ENCODE measurements around the gene ATAT1.
A peak's percentile ranks its signal among the peaks of the same experiment; 100 is the strongest.

The ATAT1 gene

DNA sequence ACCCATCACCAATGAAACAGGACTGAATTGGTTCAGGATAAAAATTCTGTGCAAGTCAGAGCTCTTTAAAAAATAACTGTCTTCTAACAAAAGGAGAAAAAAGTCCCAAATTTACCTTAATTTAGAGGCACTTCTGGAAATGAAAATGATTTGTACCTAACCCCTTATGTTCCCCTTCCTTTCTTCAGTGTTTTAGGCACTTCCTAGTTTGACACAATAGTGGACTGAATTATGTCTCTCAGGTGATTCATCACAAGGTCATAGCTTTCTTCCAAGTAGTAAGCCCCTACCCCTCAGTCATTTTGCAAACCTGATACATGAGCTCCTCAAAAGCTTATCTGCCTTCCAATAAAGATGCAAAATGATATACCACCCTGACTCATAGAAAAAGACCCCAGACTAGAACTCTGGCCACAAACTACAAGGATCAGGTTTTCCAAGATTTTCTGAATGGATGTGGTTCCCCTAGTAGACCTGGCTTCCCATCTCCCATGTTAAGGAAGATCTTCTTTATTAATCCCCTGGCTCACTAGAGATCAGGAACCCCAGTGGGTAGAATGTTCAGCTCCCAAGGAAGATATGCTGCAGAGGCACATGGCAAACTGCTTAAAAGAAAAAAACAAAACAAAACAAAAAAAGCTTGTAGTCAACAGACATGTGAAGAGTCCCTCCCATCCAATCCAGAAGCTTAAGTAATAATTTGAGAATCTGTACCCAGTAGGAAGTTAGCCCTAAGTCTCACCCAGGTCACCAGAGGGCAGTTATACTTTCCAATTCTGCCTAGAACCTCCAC, 13.2 kb upstream of the ATAT1 start:
- no peak for DNase-seq (ENCODE audit: low spot score)

DNA sequence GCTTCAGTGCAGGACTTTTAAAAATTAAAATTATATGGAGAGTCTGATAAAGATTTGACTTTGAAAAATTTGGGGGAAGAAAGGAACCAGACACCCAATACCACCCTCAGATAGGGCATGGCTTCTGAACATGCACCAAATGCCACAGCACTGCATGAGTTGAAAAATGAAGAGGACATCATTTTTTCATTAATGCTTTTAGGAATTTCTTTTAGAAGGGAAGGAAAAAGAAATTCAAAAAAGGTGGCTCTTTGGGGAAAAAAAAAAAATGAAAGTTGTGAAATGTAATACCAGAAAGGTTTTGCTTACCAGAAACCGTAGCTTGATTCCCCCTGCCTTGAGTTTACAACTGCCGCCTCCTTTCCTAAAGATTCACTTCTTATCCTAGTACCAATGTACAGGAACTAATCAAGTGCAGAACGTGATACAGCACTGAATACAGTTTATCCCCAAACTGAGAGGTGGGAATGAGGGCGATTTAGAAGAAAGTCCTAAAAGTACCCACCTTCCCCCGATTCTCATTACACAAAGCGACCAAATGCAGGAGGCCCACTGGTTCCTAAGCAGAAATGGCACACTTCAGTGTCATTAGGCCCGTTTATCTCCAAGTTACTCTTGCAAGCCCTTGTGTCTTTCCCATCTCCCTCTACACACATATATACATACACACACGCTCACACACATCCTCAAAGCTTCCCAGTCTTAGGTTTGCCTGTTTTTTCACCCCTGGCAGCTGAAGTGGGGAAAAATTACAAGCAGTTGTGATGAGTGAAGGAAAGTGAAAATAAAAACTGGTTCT, 12.4 kb upstream of the ATAT1 start:
- DNase-seq (ENCODE audit: low spot score) = no peak

DNA sequence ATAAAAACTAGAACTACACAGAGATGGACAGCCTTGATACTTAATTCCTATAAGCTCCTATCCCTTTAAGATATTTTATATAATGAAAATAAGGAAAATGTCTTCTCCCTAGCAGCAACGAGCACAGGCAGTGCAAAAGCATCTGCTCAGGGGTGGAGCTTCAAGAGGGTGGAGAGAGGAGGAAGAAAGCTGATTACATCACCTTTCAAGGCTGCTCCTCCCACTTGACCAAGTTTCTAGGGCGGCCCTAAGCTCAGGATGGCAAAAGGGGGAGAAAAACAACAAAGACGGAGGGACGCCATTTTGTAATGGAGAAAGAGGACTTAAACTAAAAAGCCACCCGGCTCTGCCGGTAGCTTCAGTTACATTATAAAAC, 11.8 kb upstream of the ATAT1 start:
- peak; percentile 97 for DNase-seq (ENCODE audit: low spot score)

DNA sequence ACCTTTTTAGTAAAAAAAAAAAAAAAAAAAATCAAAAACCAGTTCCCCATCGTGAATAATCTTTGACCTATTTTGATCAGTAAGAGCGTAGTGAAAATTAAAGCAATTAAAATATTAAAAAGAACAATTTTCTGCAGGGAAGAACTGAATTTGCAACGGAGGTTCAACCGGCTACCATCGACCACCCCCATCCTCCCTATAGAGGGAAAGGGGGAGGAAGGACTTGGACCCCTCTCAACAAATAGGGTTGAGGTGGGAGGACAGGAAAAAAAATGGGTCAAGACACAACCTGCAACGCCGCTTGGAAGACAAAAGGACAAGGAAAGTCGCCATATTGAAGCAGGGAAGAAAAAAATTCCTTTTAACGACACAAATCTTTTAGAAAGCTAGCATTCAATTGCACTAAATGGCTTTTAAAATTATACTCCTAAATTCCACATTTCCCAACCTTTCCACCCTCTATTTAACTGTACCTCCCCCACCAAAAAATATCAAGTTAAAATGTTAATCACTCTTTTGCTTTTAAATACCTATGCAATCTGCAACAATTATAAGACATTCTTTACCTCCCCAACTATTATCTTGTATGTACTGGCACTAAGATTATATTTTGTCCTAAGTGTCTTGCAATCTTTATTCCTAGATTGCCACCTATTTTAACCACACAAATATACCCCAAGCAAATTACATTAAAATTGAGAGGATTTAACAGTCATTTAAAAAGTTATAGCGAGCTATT, 11.3 kb upstream of the ATAT1 start:
- no peak for DNase-seq (ENCODE audit: low spot score)

DNA sequence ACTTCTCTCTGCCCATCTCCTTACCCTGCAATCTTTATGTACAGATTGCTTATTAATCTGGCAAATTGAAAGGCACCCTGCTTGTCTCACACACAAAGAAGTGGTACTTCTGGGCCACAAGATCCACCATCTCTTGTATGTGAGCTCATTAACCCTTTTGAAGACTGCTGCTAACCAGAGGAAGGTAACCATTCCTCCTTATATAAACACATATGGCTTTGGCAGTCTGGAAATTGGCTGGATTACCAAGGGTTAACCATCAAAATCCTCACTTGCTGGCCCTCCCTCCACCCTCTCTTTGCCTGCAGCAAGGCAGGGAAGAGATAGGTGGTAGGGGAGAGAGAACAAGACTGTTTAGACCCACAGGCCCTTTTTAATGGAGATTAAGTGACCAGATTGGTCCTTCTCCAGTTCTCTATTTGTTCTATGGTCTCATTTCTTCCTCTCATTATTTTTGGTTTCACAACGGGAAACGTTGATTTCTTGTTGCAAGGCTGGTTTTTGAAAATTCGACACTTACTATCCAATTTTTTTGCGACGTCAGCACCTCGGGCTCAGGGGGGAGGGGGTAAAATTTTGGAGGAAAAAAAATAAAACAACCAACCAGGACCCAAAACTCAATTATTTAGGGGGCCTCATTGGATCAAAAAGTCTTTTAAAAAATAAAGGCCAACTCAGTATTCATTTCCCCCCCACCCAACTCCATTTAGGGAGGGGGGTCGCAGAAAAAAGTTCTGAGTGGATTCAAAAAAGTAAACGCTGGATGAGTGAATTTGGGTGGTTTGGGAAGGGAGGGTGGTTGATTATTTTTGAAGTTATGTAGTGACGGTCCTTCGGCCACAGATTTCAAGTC, 10.5 kb upstream of the ATAT1 start:
- no peak for DNase-seq (ENCODE audit: low spot score)

DNA sequence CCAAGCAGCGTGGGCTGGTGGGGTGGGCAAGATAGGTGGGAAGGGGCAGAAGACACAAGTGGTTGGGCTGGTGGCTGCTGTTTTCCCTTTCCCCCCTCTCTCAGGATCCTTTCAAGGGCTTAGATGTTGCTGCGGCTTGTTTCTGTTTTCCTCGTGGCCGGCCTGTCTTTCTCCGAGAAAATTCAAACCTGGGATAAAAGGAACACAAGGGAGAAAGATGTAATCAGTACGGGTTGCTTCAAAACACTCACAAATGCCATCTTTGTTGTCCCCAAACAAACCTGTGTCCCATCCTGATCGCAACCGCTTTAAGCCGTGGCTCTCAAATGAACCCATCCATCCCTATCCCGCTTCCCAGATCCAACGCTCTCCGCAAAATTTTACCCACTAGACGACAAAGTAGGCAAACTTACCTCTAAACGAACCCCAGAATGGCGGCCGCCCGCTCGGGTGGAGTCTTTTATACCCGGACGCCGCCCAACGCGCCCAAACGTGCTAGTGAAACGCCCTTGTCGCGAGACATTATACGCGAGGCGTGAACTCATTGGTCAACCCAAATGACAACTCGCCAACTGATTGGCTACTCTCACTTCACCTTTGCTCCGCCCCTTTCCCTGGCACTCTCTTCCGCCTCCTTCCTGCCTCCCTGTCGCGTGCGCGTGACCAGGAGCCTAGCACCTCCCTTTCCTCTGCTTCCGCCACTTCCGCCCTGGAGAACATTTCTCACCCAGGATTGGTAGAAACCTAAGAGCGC, 9.7 kb upstream of the ATAT1 start, which contains the start of gene PPP1R10:
Gene PPP1R10 (minus strand): TSS at position 433 of the 754 bp plus-strand sequence. CDS start 7,299 bp downstream, outside the sequence.
- DNase-seq (ENCODE audit: low spot score) = peak; percentile 100

DNA sequence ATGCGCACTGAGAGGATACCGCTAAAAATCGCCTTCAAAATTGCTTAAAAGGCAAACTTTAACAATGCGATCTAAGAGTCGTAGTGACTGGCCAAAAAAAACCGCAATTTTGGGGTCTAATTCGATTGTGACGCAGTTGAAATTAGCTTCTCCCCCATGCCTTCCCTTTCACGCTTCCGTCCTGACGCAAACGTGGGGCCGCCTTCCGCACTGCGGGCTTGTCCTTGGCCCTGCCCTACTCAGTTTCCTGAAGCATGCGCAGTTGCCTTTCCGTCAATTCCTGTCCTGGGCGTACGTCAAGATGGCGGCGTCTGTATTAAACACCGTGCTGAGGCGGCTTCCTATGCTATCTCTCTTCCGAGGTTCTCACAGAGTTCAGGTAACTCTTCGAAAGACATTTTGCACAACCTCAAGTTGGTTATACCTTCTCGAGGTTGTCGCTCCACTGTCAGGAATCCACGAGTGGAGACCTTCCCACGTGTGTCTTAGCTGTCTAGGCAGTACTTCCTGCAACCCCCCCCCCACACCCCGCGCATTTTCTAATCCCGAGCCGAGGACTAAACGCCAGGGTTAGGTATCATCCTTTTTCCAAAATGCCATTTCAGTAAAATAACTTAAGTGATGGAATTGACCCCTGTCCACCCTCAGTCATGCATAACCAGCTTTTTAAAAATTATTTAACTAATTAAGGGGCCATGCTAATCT, 9.0 kb upstream of the ATAT1 start, which contains the start of gene MRPS18B:
Gene MRPS18B (plus strand): TSS at position 276 of the 705 bp plus-strand sequence. CDS start 26 bp downstream, at position 302.
- peak; percentile 99 for DNase-seq (ENCODE audit: low spot score)

DNA sequence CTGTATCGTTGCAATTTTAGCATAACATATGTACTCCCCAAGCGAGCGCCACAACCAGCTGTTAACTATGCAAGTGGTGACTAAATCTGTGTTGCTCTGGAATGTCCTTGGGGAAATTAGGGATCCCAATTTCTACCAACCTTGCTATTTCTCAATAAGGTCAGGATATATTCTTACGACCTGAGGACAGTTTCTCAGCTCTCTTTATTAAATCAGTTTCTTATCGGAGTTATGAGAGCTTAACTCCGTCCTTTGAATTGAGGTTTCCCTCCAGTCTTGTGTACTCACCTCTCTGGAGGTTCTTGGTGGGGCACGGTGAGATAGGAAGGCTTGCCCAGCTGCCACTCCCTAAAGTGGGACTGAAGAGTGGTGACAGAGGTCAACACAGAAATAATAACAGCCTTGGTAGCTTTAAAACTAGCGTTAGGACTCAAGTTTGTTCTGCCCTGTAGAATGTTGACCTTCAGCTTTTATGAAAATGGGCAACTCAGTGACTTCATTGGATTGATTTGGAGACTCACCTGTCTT, 8.3 kb upstream of the ATAT1 start:
- DNase-seq (ENCODE audit: low spot score) = no peak

DNA sequence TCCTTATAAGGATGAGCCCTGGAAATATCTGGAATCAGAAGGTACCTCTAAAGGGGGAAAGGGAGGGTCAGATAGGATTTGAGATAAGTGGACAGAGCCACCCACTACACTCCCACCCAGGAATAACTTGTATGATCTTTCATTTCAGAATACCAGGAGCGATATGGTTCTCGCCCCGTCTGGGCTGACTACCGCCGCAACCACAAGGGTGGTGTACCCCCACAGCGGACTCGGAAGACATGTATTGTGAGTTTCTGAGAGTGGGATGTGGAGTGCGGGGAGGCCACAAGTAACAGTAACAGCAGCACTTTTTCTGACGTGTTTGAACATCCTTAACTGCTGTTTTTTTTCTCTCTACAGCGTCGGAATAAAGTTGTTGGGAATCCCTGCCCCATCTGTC, 7.1 kb upstream of the ATAT1 start:
- DNase-seq (ENCODE audit: low spot score) = no peak

DNA sequence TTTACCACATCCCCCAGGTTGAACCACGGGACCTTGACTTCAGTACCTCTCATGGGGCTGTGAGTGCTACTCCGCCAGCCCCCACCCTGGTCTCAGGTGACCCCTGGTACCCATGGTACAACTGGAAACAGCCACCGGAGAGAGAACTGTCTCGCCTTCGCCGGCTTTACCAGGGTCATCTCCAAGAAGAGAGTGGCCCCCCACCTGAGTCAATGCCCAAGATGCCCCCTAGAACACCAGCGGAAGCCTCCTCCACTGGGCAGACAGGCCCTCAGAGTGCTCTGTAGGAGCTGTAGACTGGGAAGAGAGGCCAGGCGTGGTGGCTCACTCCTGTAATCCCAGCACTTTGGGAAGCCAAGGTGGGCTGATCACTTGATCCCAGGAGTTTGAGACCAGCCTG, 1.2 kb upstream of the ATAT1 start:
- no peak for DNase-seq (ENCODE audit: low spot score)

DNA sequence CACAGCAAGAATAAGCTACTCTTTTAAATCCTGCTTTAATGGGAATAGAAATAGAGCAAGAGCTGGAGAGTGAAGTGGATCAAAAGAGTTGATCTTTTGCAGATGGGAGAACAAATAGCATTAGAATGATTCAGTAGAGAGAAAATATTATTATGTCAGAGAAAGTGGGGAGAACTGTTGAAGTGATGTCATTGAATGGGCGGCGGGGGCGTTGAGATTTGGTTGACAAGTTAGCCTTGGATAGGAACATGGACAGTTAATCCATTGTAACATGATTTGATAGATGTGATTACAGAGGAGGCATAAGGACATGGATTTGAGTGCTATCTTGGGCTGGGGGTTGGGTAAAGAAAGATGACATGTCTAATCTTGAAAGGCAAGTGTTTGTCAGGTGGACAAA, 9.2 kb downstream of the ATAT1 start:
- DNase-seq (ENCODE audit: low spot score) = no peak

DNA sequence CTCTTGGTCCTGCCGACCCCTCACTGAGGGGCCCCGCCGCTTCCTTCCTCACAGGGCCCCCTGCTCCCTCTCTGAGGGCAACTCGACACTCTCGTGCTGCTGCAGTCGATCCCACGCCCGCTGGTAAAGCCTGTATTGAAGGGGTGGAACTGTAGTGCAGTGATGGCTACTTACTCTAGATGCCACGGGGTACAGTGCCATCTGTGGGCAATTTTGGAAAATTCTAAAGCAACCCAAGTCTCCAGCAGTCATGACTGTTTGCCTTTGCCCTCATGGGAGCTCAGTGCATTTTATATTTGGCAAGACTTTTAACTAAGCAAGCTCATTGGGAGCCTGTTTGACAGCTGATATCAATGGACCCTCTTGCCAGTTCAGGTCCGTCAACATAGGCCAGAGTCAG, 13.8 kb downstream of the ATAT1 start:
- DNase-seq (ENCODE audit: low spot score) = no peak

DNA sequence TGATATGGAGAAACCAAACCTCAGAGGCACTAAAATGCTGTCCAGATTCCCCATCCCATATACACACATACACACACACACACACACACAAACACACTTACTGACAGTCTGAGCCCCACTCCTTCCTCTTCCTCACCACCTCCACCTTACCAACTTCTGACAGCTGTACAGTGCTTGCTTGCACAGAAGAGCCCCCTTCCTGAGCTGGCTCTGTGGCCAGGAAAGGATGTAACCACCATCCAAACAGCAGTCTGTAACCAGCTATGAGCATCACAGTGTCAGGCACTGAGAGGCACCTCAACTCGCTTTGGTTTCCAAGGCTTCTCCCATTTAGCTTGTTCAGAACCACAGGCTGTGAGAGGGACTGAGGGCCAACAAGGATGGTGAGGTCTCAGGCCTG, 14.4 kb downstream of the ATAT1 start:
- DNase-seq (ENCODE audit: low spot score) = no peak

DNA sequence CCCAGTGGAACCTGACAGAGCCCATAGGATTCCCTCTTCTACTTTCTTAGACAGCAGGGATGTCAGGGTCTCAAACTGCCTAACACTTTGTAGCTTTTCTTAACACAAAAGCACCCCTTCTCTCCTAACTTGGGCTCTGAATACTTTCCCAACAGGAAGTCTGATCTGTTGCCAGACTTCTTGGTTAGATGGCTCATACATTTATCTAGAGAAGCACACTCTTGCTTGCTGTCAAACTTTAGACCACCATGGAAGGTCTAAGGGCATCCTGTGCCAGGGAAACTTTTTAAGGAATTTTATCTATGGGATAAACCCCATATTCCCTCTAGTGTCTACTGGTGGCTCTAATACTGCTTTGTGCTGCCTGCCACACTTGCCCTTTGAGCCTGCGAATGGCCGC, 17.0 kb downstream of the ATAT1 start:
- DNase-seq (ENCODE audit: low spot score) = no peak

DNA sequence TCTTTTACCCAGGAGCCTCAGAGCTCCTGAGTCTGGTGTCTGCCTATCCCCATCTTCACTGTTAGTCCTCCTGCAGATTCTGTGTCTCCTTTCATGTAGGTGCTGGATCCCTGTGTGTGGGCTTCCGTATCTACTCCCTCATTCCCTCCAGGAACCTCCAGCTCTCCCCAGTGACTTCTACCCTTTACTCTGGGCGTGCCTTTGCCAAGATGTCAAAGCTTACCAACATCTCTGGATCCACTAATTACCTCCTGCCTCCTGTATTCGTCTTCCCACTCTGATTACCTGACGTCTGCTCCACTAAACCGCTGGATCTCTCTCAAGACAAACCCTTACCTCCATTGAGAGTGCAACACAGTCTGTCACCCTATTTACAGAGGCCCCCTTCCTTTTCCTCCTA, 18.1 kb downstream of the ATAT1 start:
- no peak for DNase-seq (ENCODE audit: low spot score)

DNA sequence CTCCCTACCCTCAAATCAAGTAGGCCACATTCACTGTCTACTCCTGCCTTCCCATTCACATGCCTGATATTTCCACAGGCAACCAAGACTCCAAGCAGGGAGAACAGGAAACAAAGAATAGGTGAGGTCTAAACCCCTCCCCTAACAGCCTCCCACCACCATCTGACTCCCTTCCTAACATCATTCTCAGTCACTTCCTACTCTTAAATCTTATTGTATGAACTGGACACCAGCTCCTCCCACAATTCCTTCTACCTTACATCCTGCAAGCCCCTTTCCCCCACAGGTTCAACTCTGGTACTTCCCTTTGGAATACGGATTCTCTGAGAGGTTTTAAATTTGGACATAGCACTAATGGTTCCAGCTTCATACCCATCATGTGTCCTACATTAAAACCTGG, 19.3 kb downstream of the ATAT1 start:
- no peak for DNase-seq (ENCODE audit: low spot score)

DNA sequence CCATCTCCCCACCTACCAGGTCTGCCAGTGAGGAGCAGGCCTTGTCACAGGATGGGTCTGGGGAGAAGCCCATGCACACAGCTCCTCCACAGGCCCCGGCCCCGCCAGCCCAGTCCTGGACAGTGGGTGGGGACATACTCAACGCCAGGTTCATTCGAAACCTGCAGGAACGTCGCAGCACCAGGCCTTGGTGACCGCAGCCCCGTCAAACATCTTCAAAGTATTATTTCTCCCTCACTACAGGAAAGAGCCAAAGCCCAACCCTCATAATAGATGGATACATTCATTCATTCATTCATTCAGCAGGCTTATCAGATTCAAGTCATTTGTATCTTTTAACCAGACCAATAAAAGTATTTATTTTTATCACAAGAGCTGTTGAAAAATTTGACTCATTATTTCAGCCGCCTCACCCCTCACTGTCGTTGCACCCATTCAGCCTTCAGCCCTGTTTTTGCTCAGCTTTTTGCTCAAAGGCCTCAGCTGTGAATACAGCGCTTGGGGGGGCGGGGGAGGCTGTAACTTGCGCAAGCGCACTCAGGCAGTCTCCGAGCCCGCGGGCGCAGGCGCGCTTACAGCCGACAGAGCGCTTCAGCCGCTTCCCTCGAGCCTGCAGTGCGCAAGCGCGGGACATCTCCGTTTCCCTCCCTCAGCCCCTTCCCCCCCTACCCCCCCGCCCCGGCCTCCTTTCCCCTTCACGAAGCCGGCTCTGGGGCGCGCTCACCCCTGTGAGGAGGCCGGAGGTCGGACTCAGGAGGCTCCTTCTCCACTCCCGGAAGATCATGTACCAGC, 20.0 kb downstream of the ATAT1 start, which contains the start of gene C6orf136:
Gene C6orf136 (plus strand): TSS at position 684 of the 792 bp plus-strand sequence. CDS start 99 bp downstream, at position 783.
- DNase-seq (ENCODE audit: low spot score) = peak; percentile 99

DNA sequence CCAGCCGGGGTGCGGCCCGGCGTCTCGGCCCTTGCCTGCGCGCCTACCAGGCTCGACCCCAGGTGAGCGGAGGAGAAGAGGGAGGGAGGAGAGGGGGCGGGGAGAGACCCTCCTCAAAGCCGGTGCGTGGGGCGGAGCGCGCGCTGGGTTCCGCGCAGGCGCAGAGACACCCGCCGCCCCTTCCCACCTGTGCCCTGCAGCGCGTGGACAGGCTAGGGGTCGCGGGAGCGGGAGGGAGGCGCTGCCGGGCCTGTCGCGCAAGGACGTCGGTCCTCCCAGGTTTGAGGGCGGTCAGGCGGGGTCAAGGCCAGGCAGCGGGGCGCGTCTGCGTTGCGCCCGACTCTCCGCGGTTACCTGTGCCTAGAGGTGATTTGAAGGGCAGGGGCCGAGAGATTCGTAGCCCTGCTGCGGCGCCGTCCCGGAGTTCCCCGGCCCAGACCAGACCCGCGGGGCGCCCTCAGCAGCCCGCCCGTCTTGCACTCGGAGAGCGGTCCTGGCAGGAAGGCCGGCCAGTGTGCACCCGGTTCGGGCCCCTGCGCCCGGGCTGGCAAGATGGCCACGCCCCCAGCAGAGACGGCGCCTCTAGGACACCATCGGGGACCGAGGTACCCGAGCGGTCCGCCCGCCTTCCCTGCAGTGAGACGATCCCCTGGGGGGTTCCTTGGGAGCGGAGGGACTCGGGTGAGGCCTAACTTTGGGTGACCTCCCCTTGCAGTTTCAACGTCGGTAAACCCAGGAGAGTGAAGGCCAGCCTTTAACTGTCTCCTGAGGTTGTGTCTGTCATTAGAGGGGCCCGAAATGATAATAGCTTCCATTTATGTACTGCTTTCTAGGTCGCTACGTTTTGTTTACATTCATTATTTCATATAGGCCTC, 20.8 kb downstream of the ATAT1 start:
- DNase-seq (ENCODE audit: low spot score) = peak; percentile 74

All from COLO829 (cell line).